K562 (cell line): ENCODE measurements around the gene PIP5KL1. TPM values are rescaled to one million over a fixed set of nuclear protein-coding genes. Genes with fewer than 3 reads are reported as not detected.
"Not testable (repeated sequence)": the region's sequence is repeated elsewhere in the genome, so short reads cannot be mapped to it uniquely, and the experiment has no call there.

Source experiments
- ATAC-seq: fragments of 200-7000 bp; cut with Tn5 transposase; 3 replicates; pipeline ENCODE4 v1.9.1; 2020; ENCODE audit warnings: moderate library complexity
- BruUV-seq: library from RNA; stranded (reverse); fragments of 400-500 nt; replicated peaks from 2 replicates; lab custom pipeline; 2021; lab: Mats Ljungman, UMichigan
- CTCF ChIA-PET: fragments of 300-600 bp; formaldehyde crosslinking; extraction: SDS; loops from one replicate; lab custom pipeline; 2021; ENCODE audit warnings: low intra/inter-chr PET ratio; lab: Yijun Ruan, JAX
- POLR2A ChIA-PET: fragments of 300-600, 350-650 bp; sonication (Branson Sonifier 250); formaldehyde crosslinking; extraction: SDS; loops from one replicate; lab custom pipeline; 2021; ENCODE audit warnings: antibody characterized with exemption, inconsistent platforms; lab: Yijun Ruan, JAX
- DNase-seq, 4 experiments: peaks; one replicate each; pipeline versions ENCODE4 v3.0.0 to v3.0.0-alpha.2; 2011 to 2018; ENCODE audit warnings: low spot score in 3 of 4, mixed read lengths in 3 of 4; ENCODE audit errors: extremely low read depth in 1 of 4
- FAIRE-seq: peaks from 2 replicates; lab custom pipeline; 2011; peaks lifted over from hg19 to GRCh38; lab: Jason Lieb, UNC
- H2AFZ ChIP-seq: 2 replicates; pipeline ENCODE4 v1.6.0; 2011; ENCODE audit warnings: low read depth, low read length, control low read depth, inconsistent platforms
- H3K27ac ChIP-seq: fragments of 200-600 bp; 3 replicates; pipeline ENCODE4 v1.8.0; 2011; ENCODE audit warnings: low read depth, mild to moderate bottlenecking, control low read depth, inconsistent platforms, low read length, moderate library complexity, mixed read lengths; ENCODE audit errors: extremely low read depth
- H3K27me3 ChIP-seq, 2 experiments: fragments of 300-600 bp in 1 of 2; 2 replicates in 1 of 2; 3 replicates in 1 of 2; pipeline versions ENCODE4 v1.6.0 to v1.8.0; 2011; ENCODE audit warnings: inconsistent platforms in 2 of 2, low read length in 2 of 2, mild to moderate bottlenecking in 1 of 2, mixed read lengths in 1 of 2, moderate library complexity in 1 of 2; ENCODE audit not compliant: control insufficient read depth in 2 of 2, insufficient read depth in 2 of 2
- H3K36me3 ChIP-seq: fragments of 300-600 bp; 3 replicates; pipeline ENCODE4 v1.8.0; 2011; ENCODE audit warnings: mild to moderate bottlenecking, low read length, inconsistent platforms; ENCODE audit not compliant: control insufficient read depth, insufficient read depth
- H3K4me1 ChIP-seq, 2 experiments: fragments of 200-600 bp in 1 of 2; replicated peaks in 1 of 2; 2 replicates in 1 of 2; 3 replicates in 1 of 2; pipeline versions ENCODE4 v1.5.1 to v1.8.0; 2011; ENCODE audit warnings: inconsistent platforms in 2 of 2, low read length in 2 of 2, mild to moderate bottlenecking in 1 of 2, mixed read lengths in 1 of 2, moderate library complexity in 1 of 2; ENCODE audit not compliant: control insufficient read depth in 2 of 2, insufficient read depth in 2 of 2
- H3K4me2 ChIP-seq: 2 replicates; pipeline ENCODE4 v1.6.1; 2011; ENCODE audit warnings: low read length, control low read depth, inconsistent platforms, mixed read lengths; ENCODE audit not compliant: insufficient read depth
- H3K4me3 ChIP-seq: fragments of 200-600 bp; sonication (generic), shearing (Covaris generic); 2 replicates; pipeline ENCODE4 v1.5.1; 2016; ENCODE audit warnings: control low read depth, inconsistent platforms
- H3K79me2 ChIP-seq: fragments of 200-600 bp; 3 replicates; pipeline ENCODE4 v1.8.0; 2011; ENCODE audit warnings: low read length, inconsistent platforms; ENCODE audit not compliant: control insufficient read depth, insufficient read depth
- H3K9ac ChIP-seq, 2 experiments: 2 replicates each; pipeline versions ENCODE4 v1.6.0 to v1.6.1; 2011; ENCODE audit warnings: low read depth in 2 of 2, low read length in 2 of 2, control low read depth in 1 of 2, inconsistent platforms in 1 of 2, mild to moderate bottlenecking in 1 of 2, mixed read lengths in 1 of 2; ENCODE audit not compliant: insufficient read depth in 1 of 2
- H3K9me1 ChIP-seq: one replicate; pipeline ENCODE4 v1.6.0; 2011; ENCODE audit warnings: inconsistent platforms, mild to moderate bottlenecking, low read length, moderate library complexity; ENCODE audit not compliant: control insufficient read depth, insufficient read depth
- H3K9me3 ChIP-seq: replicated peaks from 2 replicates; pipeline ENCODE4 v1.5.1; 2011; ENCODE audit warnings: low read depth, low read length, inconsistent platforms; ENCODE audit not compliant: control insufficient read depth, insufficient read depth
- H4K20me1 ChIP-seq: replicated peaks from 2 replicates; pipeline ENCODE4 v1.6.1; 2011; ENCODE audit warnings: low read length, inconsistent platforms, mixed read lengths; ENCODE audit not compliant: control insufficient read depth, insufficient read depth
- BCL6 ChIP-seq: fragments of 250-450 bp; sonication (Bioruptor Pico); IDR thresholded peaks from 2 replicates; pipeline ENCODE4 v1.4.0; 2020
- BCOR ChIP-seq: fragments of 450-650 bp; IDR thresholded peaks from 2 replicates; pipeline ENCODE4 v1.6.1; 2016
- ELF1 ChIP-seq: fragments of 200-800 bp; sonication (Bioruptor generic); IDR thresholded peaks from 2 replicates; pipeline ENCODE4 v1.6.1; 2016; ENCODE audit warnings: missing genetic modification characterization, missing compliant biosample characterization
- HDAC6 ChIP-seq: IDR thresholded peaks from 2 replicates; pipeline ENCODE4 v1.6.1; 2012; ENCODE audit warnings: low read depth, mild to moderate bottlenecking, control low read depth, inconsistent platforms, low read length, moderate library complexity
- RBM25 ChIP-seq: fragments of 200-400 bp; formaldehyde crosslinking; IDR thresholded peaks from 2 replicates; pipeline ENCODE4 v1.6.1; 2018; ENCODE audit warnings: low read length, low read depth, moderate library complexity; ENCODE audit not compliant: severe bottlenecking
- SRSF9 ChIP-seq: fragments of 200-400 bp; formaldehyde crosslinking; IDR thresholded peaks from 2 replicates; pipeline ENCODE4 v1.6.1; 2017; ENCODE audit warnings: low read depth, low read length, borderline replicate concordance
- ZFP30 ChIP-seq: fragments of 250-450 bp; sonication (Bioruptor Pico); IDR thresholded peaks from 2 replicates; pipeline ENCODE4 v1.8.0; 2022; ENCODE audit warnings: moderate library complexity, mild to moderate bottlenecking, inconsistent platforms, borderline replicate concordance
- ZNF121 ChIP-seq: sonication (generic); formaldehyde crosslinking; conservative IDR thresholded peaks from 2 replicates; pipeline ENCODE4 v1.8.0; 2022; ENCODE audit warnings: missing genetic modification reagents
- ZNF197 ChIP-seq: fragments of 200-800 bp; sonication (Bioruptor generic); IDR thresholded peaks from 2 replicates; pipeline ENCODE4 v1.6.1; 2016; ENCODE audit warnings: low read depth, missing genetic modification characterization, missing compliant biosample characterization
- ZNF408 ChIP-seq: fragments of 250-450 bp; sonication (Bioruptor Pico); IDR thresholded peaks from 2 replicates; pipeline ENCODE4 v1.4.0; 2020; ENCODE audit warnings: low read depth, mild to moderate bottlenecking, moderate library complexity
- WGBS: fragments of 100-300 bp; shearing (Covaris generic); methylation state at CpG from one replicate; pipeline ENCODE4 v1.1.6; 2016; ENCODE audit warnings: low coverage, mixed read lengths; ENCODE audit not compliant: insufficient coverage; ENCODE audit errors: missing lambda C conversion rate; 5-methylcytosine and 5-hydroxymethylcytosine counted together
- in situ Hi-C: fragments of 300-500 bp; cut with MboI; formaldehyde crosslinking; loops from 4 replicates; pipeline ENCODE4 v1.15.0; 2018; ENCODE audit warnings: inconsistent platforms, mixed read lengths
- intact Hi-C: fragments of 100-400 bp; cut with micrococcal nuclease; formaldehyde crosslinking; loops from 2 replicates; pipeline ENCODE4 v1.14.2; 2022
- polyA plus RNA-seq, 8 experiments: library from polyadenylated mRNA; depleted of rRNA in 4 of 8; stranded (reverse) in 5 of 8; unstranded in 3 of 8; fragments of >200 nt; fragmentation: Nextera tagmentation in 2 of 8; fragmentation: Illumina TruSeq in 1 of 8; extraction: Ambion mirVana in 2 of 8; extraction: Trizol in 1 of 8; gene quantifications; 2 replicates each; pipeline versions ENCODE4 v1.2.1 to v1.2.3, GENCODE V29; 2011 to 2014; ENCODE audit warnings: inconsistent platforms in 1 of 8, missing spikeins in 1 of 8
- total RNA-seq, 7 experiments: library from RNA; depleted of rRNA in 6 of 7; stranded (reverse); fragments of >200 nt in 6 of 7; fragmentation: Illumina TruSeq in 2 of 7; extraction: Trizol in 2 of 7; gene quantifications; 2 replicates each; pipeline versions ENCODE4 v1.2.1 to v1.2.3, GENCODE V29; 2011 to 2021; ENCODE audit warnings: low replicate concordance in 1 of 7
- TF ChIP-seq, protein P1 (sequence below): fragments of 450-650 bp; formaldehyde crosslinking; IDR thresholded peaks from 2 replicates; pipeline ENCODE4 v1.4.0; 2020; ENCODE audit warnings: mild to moderate bottlenecking, mixed read lengths
- TF ChIP-seq, protein P2 (sequence below): fragments of 200-800 bp; sonication (Bioruptor generic); IDR thresholded peaks from 2 replicates; pipeline ENCODE4 v1.6.1; 2017; ENCODE audit warnings: missing genetic modification characterization, missing compliant biosample characterization

Gene PIP5KL1
- total and polyA plus RNA-seq, 9 of the 15 experiments (the other 6 are each of a cell fraction or from before 2014, with no cell fraction given), result 0.18 to 4.8 (median 1.2) TPM

DNA sequence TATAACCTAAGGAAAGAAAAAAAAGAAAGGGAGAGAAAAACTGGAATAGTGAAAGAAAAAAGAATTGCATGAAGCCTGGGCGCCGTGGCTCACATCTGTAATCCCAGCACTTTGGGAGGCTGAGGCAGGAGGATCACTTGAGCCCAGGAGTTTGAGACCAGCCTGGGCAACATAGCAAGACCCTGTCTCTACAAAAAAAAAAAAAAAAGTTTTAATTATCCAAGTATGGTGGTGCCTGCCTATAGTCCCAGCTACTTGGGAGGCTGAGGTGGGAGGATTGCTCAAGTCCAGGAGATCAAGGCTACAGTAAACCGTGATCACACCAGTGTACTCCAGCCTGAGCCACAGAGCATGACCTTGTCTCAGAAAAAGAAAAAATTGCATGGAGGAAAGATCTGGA lies 48.9 kb downstream of the PIP5KL1 start:
- ATAC-seq, H2AFZ ChIP-seq, H3K27ac ChIP-seq, FAIRE-seq, BruUV-seq, H3K9ac ChIP-seq, H4K20me1 ChIP-seq, H3K9me3 ChIP-seq, DNase-seq, H3K4me3 ChIP-seq, H3K79me2 ChIP-seq, in situ Hi-C loops, CTCF ChIA-PET, H3K4me2 ChIP-seq, H3K27me3 ChIP-seq, H3K9me1 ChIP-seq, intact Hi-C loops: not testable (repeated sequence)
- POLR2A ChIA-PET, result interaction anchor here (1.0 to 1.9 kb wide), 4 partner anchors 8 to 171 kb away, joined by 3 to 5 read pairs (median 4); no protein-coding TSS in a partner anchor
- Histone ChIP-seq H3K4me1 (peaks cover 14 to 39% of the 10 kb centered on the region in 2 experiments; a peak in 4 of 5 replicates), H3K36me3 (peaks cover 17% of the 10 kb centered on the region; the same call in 1 of the 3 replicates)
- WGBS, result 69% methylated on average over 3 of the region's 3 CpGs
- TF ChIP-seq ZNF121 (peak; percentile 91), RBM25 (peak; percentile 58), BCOR (peak; percentile 64; the same call in 1 of the 2 replicates)

DNA sequence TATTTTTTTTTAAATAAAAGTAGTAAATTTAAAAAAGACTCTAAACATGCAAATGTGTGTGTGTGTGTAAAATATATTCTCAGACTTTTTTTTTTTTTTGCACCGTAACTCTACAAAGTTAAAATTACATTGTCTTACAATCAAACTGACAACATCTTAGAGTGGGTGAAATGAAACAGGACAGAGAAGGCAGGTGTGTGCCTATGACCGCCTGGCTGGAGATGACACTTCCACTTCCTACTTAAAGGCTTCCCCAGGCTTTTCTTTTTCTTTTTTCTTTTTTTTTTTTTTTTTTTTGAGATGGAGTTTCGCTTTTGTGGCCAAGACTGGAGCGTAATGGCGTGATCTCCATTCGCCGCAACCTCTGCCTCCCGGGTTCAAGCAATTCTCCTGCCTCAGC lies 50.4 kb downstream of the PIP5KL1 start:
- DNase-seq (no peak), ATAC-seq (no peak), FAIRE-seq (no peak)
- Histone ChIP-seq H3K4me2 (no peak overlapping the region), H3K4me3 (no peak overlapping the region), H3K27ac (no peak overlapping the region), H4K20me1 (no peaks in the 10 kb centered on the region), H3K79me2 (peaks cover 12% of the 10 kb centered on the region; the same call in 2 of the 3 replicates), H2AFZ (no peak overlapping the region), H3K36me3 (peaks cover 8% of the 10 kb centered on the region; the same call in 2 of the 3 replicates), H3K4me1 (peaks cover 19 to 43% of the 10 kb centered on the region in 2 experiments; a peak in 4 of 5 replicates), H3K27me3 (no peaks in the 10 kb centered on the region), H3K9me1 (no peaks in the 10 kb centered on the region), H3K9me3 (no peaks in the 10 kb centered on the region), H3K9ac (no peak overlapping the region)
- CTCF ChIA-PET, result no interaction called here
- intact Hi-C loops (no loop called here), in situ Hi-C loops (no loop called here)
- WGBS, result 88% methylated on average over 2 of the region's 8 CpGs
- POLR2A ChIA-PET, result interaction anchor here (1.9 kb wide), 1 partner anchor 9 kb away, joined by 5 read pairs; no protein-coding TSS in a partner anchor
- no TSS peak for BruUV-seq
- TF ChIP-seq ELF1 (tag), result no peak
- no peak for TF ChIP-seq ZNF197 (CRISPR knock-in tag)
- no peak for TF ChIP-seq ZFP30 (CRISPR knock-in tag)
- TF ChIP-seq HDAC6, result no peak
- no peak for TF ChIP-seq ZNF408
- TF ChIP-seq BCL6, result no peak
- TF ChIP-seq, protein P1, sequence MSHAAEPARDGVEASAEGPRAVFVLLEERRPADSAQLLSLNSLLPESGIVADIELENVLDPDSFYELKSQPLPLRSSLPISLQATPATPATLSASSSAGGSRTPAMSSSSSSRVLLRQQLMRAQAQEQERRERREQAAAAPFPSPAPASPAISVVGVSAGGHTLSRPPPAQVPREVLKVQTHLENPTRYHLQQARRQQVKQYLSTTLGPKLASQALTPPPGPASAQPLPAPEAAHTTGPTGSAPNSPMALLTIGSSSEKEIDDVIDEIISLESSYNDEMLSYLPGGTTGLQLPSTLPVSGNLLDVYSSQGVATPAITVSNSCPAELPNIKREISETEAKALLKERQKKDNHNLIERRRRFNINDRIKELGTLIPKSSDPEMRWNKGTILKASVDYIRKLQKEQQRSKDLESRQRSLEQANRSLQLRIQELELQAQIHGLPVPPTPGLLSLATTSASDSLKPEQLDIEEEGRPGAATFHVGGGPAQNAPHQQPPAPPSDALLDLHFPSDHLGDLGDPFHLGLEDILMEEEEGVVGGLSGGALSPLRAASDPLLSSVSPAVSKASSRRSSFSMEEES (CRISPR knock-in tag), result no peak
- TF ChIP-seq SRSF9, result no peak
- TF ChIP-seq, protein P2, sequence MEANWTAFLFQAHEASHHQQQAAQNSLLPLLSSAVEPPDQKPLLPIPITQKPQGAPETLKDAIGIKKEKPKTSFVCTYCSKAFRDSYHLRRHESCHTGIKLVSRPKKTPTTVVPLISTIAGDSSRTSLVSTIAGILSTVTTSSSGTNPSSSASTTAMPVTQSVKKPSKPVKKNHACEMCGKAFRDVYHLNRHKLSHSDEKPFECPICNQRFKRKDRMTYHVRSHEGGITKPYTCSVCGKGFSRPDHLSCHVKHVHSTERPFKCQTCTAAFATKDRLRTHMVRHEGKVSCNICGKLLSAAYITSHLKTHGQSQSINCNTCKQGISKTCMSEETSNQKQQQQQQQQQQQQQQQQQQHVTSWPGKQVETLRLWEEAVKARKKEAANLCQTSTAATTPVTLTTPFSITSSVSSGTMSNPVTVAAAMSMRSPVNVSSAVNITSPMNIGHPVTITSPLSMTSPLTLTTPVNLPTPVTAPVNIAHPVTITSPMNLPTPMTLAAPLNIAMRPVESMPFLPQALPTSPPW (CRISPR knock-in tag), result no peak
